ENCODE results near the gene MCRS1. TPM values are rescaled to one million over a fixed set of nuclear protein-coding genes. Genes with fewer than 3 reads are reported as not detected.
"Not testable (repeated sequence)": the region's sequence is repeated elsewhere in the genome, so short reads cannot be mapped to it uniquely, and the experiment has no call there.

Gene MCRS1
- total and polyA plus RNA-seq, 2 experiments from 2014 or later, result 105 to 139 TPM

- TF ChIP-seq REST (IDR thresholded peaks at IDR 0.05; ENCODE audit: unreplicated experiment), result no peak
Measured at GRCh38 chr12:49534731-49535278, 33.1 kb downstream of the MCRS1 start (continued).

GRCh38 chr12:49534122-49534521 is 33.8 kb downstream of the MCRS1 start:
- Histone ChIP-seq H3K27me3 (ENCODE audit: insufficient read depth) (peaks cover 61% of the 10 kb centered on the region), H3K4me1 (ENCODE audit: insufficient read depth) (peaks cover 17% of the 10 kb centered on the region)
- not testable (repeated sequence) for H3K4me3 ChIP-seq; H3K27ac ChIP-seq (ENCODE audit: low read depth); H4K20me1 ChIP-seq (replicated peaks; ENCODE audit: insufficient read depth); DNase-seq (ENCODE audit: low spot score); H3K4me2 ChIP-seq; ATAC-seq; H3F3A ChIP-seq (replicated peaks; ENCODE audit: low read depth); H2AFZ ChIP-seq; H3K9me2 ChIP-seq (ENCODE audit: insufficient read depth); H3K79me2 ChIP-seq (replicated peaks; ENCODE audit: insufficient read depth); H3K27ac Mint-ChIP-seq; H3K36me3 Mint-ChIP-seq (ENCODE audit: low read depth); H3K4me3 Mint-ChIP-seq; H3K9me3 Mint-ChIP-seq; H3K36me3 ChIP-seq (ENCODE audit: insufficient read depth)
- H3K27me3 Mint-ChIP-seq (ENCODE audit: insufficient read depth, low read depth, poor library complexity), result peaks cover 38% of the 10 kb centered on the region
- peaks cover 14% of the 10 kb centered on the region; the same call in 2 of the 3 replicates for H3K4me1 Mint-ChIP-seq

- no peak overlapping the region for H3K27ac Mint-ChIP-seq
- H3K27ac ChIP-seq (ENCODE audit: low read depth), result no peak overlapping the region
- no peaks in the 10 kb centered on the region; the same call in 1 of the 2 replicates for H3K36me3 ChIP-seq (ENCODE audit: insufficient read depth)
- no peak overlapping the region for H3K4me3 Mint-ChIP-seq
- DNase-seq (ENCODE audit: low spot score), result no peak
- no peak for ATAC-seq
- no peak overlapping the region for H2AFZ ChIP-seq
- peaks cover 4% of the 10 kb centered on the region; the same call in 1 of the 2 replicates for H4K20me1 ChIP-seq (replicated peaks; ENCODE audit: insufficient read depth)
- no peaks in the 10 kb centered on the region for H3F3A ChIP-seq (replicated peaks; ENCODE audit: low read depth)
- no peak overlapping the region for H3K4me3 ChIP-seq
- H3K4me1 Mint-ChIP-seq, result peaks cover 14% of the 10 kb centered on the region; the same call in 2 of the 3 replicates
- H3K4me1 ChIP-seq (ENCODE audit: insufficient read depth), result peaks cover 17% of the 10 kb centered on the region
- H3K27me3 ChIP-seq (ENCODE audit: insufficient read depth), result peaks cover 53% of the 10 kb centered on the region
- no peaks in the 10 kb centered on the region; the same call in 2 of the 3 replicates for H3K9me3 Mint-ChIP-seq
- no peaks in the 10 kb centered on the region for H3K9me2 ChIP-seq (ENCODE audit: insufficient read depth)
- H3K27me3 Mint-ChIP-seq (ENCODE audit: insufficient read depth, low read depth, poor library complexity), result peaks cover 35% of the 10 kb centered on the region
- no peaks in the 10 kb centered on the region for H3K79me2 ChIP-seq (replicated peaks; ENCODE audit: insufficient read depth)
- no peak overlapping the region for H3K4me2 ChIP-seq
- H3K36me3 Mint-ChIP-seq (ENCODE audit: low read depth), result peaks cover 3% of the 10 kb centered on the region
- TF ChIP-seq REST (IDR thresholded peaks at IDR 0.05; ENCODE audit: unreplicated experiment) (no peak), ZNF462 (CRISPR knock-in tag; IDR thresholded peaks at IDR 0.05) (no peak)
Measured at GRCh38 chr12:49533331-49533730, 34.6 kb downstream of the MCRS1 start.
